ENCODE data around the gene TP53RK. TPM values are rescaled to one million over a fixed set of nuclear protein-coding genes. Genes with fewer than 3 reads are reported as not detected.

Gene TP53RK
- total and polyA plus RNA-seq, 4 donors: 17.6 to 35.6 (median 21.9) TPM

DNA sequence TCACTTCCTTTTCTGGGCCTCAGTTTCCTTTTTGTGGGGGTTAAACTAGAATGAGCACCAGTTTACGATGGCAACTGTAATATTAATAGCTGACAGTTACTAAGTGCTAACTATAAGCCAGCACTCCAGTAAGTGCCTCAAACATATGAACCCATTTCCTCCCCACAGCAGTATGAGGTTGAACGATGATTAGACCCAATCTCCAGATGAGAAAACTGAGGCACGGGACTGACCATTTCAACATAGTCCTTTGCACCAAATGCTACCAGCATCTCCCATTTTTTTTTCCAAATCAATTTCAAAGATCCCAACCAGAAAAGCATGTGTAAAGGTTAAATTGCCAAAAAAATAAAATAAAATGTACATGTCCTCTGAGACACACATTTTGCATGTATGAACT lies 45.1 kb downstream of the TP53RK start:
- H3K9me3 ChIP-seq (ENCODE audit: control insufficient read depth, insufficient read depth, low read length): no peaks in the 10 kb centered on the region
- H3K27me3 ChIP-seq (ENCODE audit: control insufficient read depth, insufficient read depth, low read length): no peaks in the 10 kb centered on the region
- DNase-seq (ENCODE audit: low read depth in 4 of 6, low spot score in 6 of 6): no peak
- peaks cover 10% of the 10 kb centered on the region for H3K4me1 ChIP-seq (ENCODE audit: control insufficient read depth, insufficient read depth, low read length)
- no peak overlapping the region for H3K27ac ChIP-seq (ENCODE audit: low read depth, low read length)
- H3K4me3 ChIP-seq (ENCODE audit: low read depth, low read length): no peak overlapping the region
- WGBS (ENCODE audit: insufficient coverage): no CpG with 5 or more reads among the region's 3 CpGs
- no peaks in the 10 kb centered on the region for H3K36me3 ChIP-seq (ENCODE audit: control insufficient read depth, insufficient read depth, low read length)

DNA sequence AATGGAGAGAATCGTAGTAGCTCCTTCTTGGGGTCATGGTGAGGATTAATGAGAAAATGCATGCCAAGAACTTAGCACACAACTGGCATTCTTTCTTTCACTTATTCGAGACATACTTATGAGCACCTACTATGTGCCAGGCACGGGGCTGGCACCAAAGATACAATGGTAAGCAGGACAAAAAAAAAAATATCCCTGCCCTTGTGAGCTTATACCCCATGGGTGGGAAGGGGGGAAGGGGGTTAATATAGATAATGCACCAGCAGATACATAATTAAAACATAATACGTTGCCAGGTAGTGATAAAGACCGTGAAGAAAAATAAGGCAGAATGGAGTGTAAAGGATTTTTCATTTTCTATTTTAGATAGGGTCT lies 46.3 kb downstream of the TP53RK start:
- DNase-seq (ENCODE audit: low read depth in 4 of 6, low spot score in 6 of 6): no peak
- no peaks in the 10 kb centered on the region for H3K36me3 ChIP-seq (ENCODE audit: control insufficient read depth, insufficient read depth, low read length)
- peaks cover 13% of the 10 kb centered on the region for H3K4me1 ChIP-seq (ENCODE audit: control insufficient read depth, insufficient read depth, low read length)
- no peaks in the 10 kb centered on the region for H3K9me3 ChIP-seq (ENCODE audit: control insufficient read depth, insufficient read depth, low read length)
- no peak overlapping the region for H3K27ac ChIP-seq (ENCODE audit: low read depth, low read length)
- H3K4me3 ChIP-seq (ENCODE audit: low read depth, low read length): no peak overlapping the region
- no peaks in the 10 kb centered on the region for H3K27me3 ChIP-seq (ENCODE audit: control insufficient read depth, insufficient read depth, low read length)
- 82% methylated on average over 1 of the region's 5 CpGs for WGBS (ENCODE audit: insufficient coverage)

DNA sequence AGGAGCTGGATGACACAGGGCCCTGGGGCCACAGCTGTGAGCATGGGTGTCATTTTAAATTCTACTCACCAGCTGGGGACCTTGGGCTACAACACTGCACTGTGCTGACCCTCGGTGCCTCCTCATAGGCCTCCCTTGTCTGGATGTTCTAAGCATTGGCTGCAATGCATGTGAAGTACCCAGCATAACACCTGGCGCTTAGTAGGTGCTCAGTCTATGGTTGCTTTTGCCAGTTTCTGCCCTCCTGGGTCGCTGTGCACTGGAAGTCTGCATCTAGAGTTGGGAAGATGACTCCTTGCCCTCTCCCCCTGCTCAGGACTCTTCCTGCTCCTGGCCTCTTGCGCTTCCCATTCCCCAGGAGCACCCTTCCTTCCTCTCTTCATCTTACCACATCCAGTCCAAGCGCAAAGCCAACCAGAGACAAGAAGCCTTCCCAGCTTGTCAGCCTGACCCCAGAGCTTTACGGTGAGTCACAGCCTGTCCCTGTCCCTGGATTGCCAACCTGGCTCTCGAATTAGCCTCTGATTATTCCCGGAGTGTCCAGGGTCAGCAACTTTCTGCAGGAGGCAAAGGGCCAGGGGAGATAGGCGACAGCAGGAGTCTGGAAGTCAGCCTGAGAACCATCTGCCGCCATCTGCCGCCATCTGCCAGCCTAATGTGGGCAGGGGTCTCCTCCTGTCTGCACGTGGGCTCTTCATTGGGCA lies 46.8 kb downstream of the TP53RK start:
- H3K36me3 ChIP-seq (ENCODE audit: control insufficient read depth, insufficient read depth, low read length): no peaks in the 10 kb centered on the region
- 66% methylated on average over 11 of the region's 12 CpGs for WGBS (ENCODE audit: insufficient coverage)
- H3K4me1 ChIP-seq (ENCODE audit: control insufficient read depth, insufficient read depth, low read length): peaks cover 16% of the 10 kb centered on the region
- no peak overlapping the region for H3K27ac ChIP-seq (ENCODE audit: low read depth, low read length)
- no peaks in the 10 kb centered on the region for H3K27me3 ChIP-seq (ENCODE audit: control insufficient read depth, insufficient read depth, low read length)
- no peaks in the 10 kb centered on the region for H3K9me3 ChIP-seq (ENCODE audit: control insufficient read depth, insufficient read depth, low read length)
- peak in 1 of 6 donors; percentile 43 for DNase-seq (ENCODE audit: low read depth in 4 of 6, low spot score in 6 of 6)
- H3K4me3 ChIP-seq (ENCODE audit: low read depth, low read length): no peak overlapping the region

DNA sequence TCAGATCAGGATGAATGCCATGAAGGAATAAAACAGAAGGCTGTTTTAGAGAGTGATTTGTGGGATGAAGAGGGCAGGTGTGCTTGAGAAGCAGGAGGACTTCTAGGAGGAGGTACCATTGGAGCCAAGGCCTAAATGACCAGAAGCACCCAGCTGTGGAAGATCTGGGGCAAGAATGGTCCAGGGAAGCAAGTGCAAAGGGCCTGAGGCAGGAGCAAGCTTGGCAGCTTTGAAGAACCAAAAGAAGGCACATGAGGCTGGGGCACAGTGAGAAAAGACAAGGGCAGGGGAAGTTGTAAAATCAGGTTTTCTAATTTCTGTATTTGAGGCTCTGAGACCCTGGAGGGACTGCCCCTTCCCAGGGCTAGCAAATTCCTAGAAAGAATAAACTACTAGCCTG lies 47.8 kb downstream of the TP53RK start:
- Histone ChIP-seq H3K27ac (ENCODE audit: low read depth, low read length) (no peak overlapping the region), H3K4me3 (ENCODE audit: low read depth, low read length) (no peak overlapping the region), H3K9me3 (ENCODE audit: control insufficient read depth, insufficient read depth, low read length) (no peaks in the 10 kb centered on the region), H3K4me1 (ENCODE audit: control insufficient read depth, insufficient read depth, low read length) (peaks cover 20% of the 10 kb centered on the region), H3K36me3 (ENCODE audit: control insufficient read depth, insufficient read depth, low read length) (no peaks in the 10 kb centered on the region), H3K27me3 (ENCODE audit: control insufficient read depth, insufficient read depth, low read length) (no peaks in the 10 kb centered on the region)
- no peak for DNase-seq (ENCODE audit: low read depth in 4 of 6, low spot score in 6 of 6)

DNA sequence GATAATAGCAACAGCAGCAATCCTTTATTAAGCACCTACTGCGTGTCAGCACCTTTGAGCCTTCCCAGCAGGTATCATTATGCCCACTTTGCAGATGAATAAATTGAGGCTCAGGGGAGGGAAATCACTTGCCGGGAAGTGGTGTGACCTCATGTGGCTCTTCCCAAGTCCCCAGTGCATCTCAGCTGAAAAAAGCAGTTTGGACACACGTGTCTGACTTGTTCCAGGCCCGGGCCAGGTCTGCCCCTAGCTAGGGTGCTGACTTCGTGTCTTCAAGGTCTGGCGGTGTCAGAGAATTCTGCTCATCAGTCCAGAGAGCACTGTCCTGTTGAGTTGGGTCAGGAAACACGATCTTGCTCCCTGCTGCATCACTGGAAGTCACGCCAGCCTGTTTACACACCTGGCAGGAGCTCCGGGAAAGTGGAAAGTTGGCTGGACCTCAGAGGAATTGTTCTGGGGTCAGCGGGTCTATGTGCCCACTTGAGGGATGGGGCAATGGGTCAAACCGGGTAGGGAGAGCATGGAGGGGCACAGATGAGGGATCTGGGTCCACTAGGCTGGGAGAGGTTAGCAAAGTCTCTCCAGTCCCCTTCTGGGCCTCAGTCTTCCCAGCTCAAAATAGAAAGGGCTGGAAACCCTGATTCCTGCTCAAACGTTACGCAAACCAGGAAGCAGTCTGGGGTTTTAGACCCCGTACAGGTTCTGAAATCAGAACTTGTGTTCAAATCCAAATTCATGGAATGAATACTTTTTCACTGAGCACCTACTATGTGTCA lies 48.5 kb downstream of the TP53RK start:
- no peaks in the 10 kb centered on the region for H3K36me3 ChIP-seq (ENCODE audit: control insufficient read depth, insufficient read depth, low read length)
- H3K4me1 ChIP-seq (ENCODE audit: control insufficient read depth, insufficient read depth, low read length): peaks cover 20% of the 10 kb centered on the region
- H3K4me3 ChIP-seq (ENCODE audit: low read depth, low read length): no peak overlapping the region
- 76% methylated on average over 14 of the region's 14 CpGs for WGBS (ENCODE audit: insufficient coverage)
- no peak overlapping the region for H3K27ac ChIP-seq (ENCODE audit: low read depth, low read length)
- H3K9me3 ChIP-seq (ENCODE audit: control insufficient read depth, insufficient read depth, low read length): no peaks in the 10 kb centered on the region
- peak in 1 of 6 donors; percentile 66 for DNase-seq (ENCODE audit: low read depth in 4 of 6, low spot score in 6 of 6)
- H3K27me3 ChIP-seq (ENCODE audit: control insufficient read depth, insufficient read depth, low read length): no peaks in the 10 kb centered on the region

DNA sequence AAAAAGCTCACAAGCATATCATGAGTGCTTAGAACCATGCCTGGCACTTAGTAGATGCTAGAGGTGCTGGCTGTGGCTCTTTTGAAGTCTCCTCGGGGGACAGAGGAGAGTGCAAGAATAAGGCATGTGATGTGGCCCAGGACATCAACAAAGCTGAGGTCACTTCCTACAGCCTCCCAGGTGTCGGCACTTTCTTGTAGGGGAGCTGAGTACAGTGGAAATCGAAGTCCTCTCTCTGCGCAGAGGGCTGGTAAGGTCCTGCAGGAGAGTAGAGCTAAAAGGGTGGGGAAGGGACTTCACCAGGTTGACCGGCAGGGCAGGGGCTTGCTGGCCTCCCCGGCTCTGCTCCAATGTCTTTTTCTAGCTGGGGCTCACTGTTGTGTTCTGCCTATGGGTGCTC lies 49.2 kb downstream of the TP53RK start:
- Histone ChIP-seq H3K36me3 (ENCODE audit: control insufficient read depth, insufficient read depth, low read length) (no peaks in the 10 kb centered on the region), H3K4me1 (ENCODE audit: control insufficient read depth, insufficient read depth, low read length) (peaks cover 20% of the 10 kb centered on the region), H3K9me3 (ENCODE audit: control insufficient read depth, insufficient read depth, low read length) (no peaks in the 10 kb centered on the region), H3K4me3 (ENCODE audit: low read depth, low read length) (no peak overlapping the region), H3K27ac (ENCODE audit: low read depth, low read length) (no peak overlapping the region), H3K27me3 (ENCODE audit: control insufficient read depth, insufficient read depth, low read length) (no peaks in the 10 kb centered on the region)
- DNase-seq (ENCODE audit: low read depth in 4 of 6, low spot score in 6 of 6): no peak
- 88% methylated on average over 6 of the region's 6 CpGs for WGBS (ENCODE audit: insufficient coverage)

DNA sequence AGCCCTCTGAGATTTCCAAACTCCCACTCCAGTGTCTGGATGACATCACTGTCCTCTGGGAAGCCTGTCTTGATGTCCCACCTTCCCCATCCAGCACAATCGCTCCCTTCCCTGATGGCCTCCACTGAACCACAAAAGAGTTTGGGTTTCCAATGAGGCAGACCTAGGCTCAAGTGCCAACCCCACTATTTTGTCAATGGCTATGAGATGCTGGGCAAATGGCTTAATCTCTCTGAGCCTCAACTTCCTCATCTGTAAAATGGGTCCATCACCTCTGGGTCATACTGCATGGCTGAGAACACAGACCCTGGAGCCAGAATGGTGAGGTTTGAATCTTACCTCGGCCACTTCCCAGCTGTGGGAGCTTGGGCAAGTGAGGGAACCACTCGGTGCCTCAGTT lies 49.7 kb downstream of the TP53RK start:
- Histone ChIP-seq H3K27me3 (ENCODE audit: control insufficient read depth, insufficient read depth, low read length) (no peaks in the 10 kb centered on the region), H3K4me3 (ENCODE audit: low read depth, low read length) (no peak overlapping the region), H3K36me3 (ENCODE audit: control insufficient read depth, insufficient read depth, low read length) (no peaks in the 10 kb centered on the region), H3K4me1 (ENCODE audit: control insufficient read depth, insufficient read depth, low read length) (peaks cover 20% of the 10 kb centered on the region), H3K9me3 (ENCODE audit: control insufficient read depth, insufficient read depth, low read length) (no peaks in the 10 kb centered on the region), H3K27ac (ENCODE audit: low read depth, low read length) (no peak overlapping the region)
- 100% methylated on average over 2 of the region's 3 CpGs for WGBS (ENCODE audit: insufficient coverage)
- no peak for DNase-seq (ENCODE audit: low read depth in 4 of 6, low spot score in 6 of 6)

DNA sequence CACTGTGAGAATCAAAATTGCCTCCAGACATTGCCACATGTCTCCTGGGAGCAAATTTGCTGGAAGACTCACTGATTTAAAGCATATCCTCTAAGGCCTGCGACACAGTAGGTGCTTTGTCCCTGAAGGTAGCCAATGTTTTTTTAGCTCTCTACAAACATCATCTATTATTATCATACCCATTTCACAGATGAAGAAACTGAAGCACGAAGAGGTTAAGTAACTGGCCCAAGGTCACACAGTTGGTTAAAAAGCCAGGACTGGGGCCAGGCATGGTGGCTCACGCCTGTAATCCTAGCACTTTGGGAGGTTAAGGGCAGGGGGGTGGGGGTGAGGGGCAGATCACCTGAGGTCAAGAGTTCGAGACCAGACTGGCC lies 50.4 kb downstream of the TP53RK start:
- Histone ChIP-seq H3K27ac (ENCODE audit: low read depth, low read length) (no peak overlapping the region), H3K4me1 (ENCODE audit: control insufficient read depth, insufficient read depth, low read length) (peaks cover 20% of the 10 kb centered on the region), H3K27me3 (ENCODE audit: control insufficient read depth, insufficient read depth, low read length) (no peaks in the 10 kb centered on the region), H3K4me3 (ENCODE audit: low read depth, low read length) (no peak overlapping the region), H3K9me3 (ENCODE audit: control insufficient read depth, insufficient read depth, low read length) (no peaks in the 10 kb centered on the region), H3K36me3 (ENCODE audit: control insufficient read depth, insufficient read depth, low read length) (no peaks in the 10 kb centered on the region)
- DNase-seq (ENCODE audit: low read depth in 4 of 6, low spot score in 6 of 6): no peak
- 100% methylated on average over 1 of the region's 4 CpGs for WGBS (ENCODE audit: insufficient coverage)

DNA sequence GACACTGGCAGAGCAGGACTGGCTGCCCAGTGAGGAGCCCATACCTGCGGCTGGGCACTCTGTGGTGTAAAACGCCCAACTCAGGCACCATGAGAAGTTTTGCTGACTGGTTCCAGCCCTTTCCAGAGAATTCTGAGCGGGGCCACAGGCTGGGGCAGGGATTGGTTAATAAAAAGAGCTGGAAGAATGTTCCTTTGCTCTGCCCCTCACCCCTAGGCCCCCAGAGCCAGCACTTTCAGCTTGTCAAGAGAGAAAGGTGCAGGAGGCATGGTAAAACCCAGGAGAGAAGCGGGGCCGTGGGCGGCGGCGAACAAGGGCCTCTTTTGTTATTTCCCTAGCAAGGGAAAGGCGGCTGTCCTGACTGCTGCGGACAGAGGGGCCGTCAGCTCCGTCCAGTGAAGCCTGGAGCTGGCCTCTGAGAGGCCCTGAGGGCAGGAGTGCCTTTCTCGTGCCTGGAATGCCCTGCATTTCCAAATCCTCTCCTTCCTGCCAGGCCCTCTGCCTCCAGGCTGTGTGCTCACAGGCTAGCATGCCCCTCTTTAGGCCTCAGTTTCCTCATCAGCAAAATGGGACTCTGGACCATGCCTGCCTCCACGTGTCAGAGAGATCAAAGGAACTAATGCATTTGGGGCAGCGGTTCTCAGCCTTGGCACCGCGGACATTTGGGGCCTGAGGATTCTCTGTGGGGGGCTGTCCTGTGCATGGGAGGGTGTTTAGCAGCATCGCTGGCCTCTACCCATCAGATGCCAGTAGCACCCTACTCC lies 50.9 kb downstream of the TP53RK start:
- peak overlapping the region; percentile 45 for H3K27ac ChIP-seq (ENCODE audit: low read depth, low read length)
- no peak for DNase-seq (ENCODE audit: low read depth in 4 of 6, low spot score in 6 of 6)
- H3K9me3 ChIP-seq (ENCODE audit: control insufficient read depth, insufficient read depth, low read length): no peaks in the 10 kb centered on the region
- H3K27me3 ChIP-seq (ENCODE audit: control insufficient read depth, insufficient read depth, low read length): no peaks in the 10 kb centered on the region
- H3K36me3 ChIP-seq (ENCODE audit: control insufficient read depth, insufficient read depth, low read length): no peaks in the 10 kb centered on the region
- peaks cover 20% of the 10 kb centered on the region for H3K4me1 ChIP-seq (ENCODE audit: control insufficient read depth, insufficient read depth, low read length)
- 54% methylated on average over 14 of the region's 18 CpGs for WGBS (ENCODE audit: insufficient coverage)
- no peak overlapping the region for H3K4me3 ChIP-seq (ENCODE audit: low read depth, low read length)

Measured in spinal cord (tissue), 10 donors.